SH-SY5Y (cell line): ENCODE results near the gene ARFGAP3.

Experiments
- GATA2 ChIP-seq: IDR thresholded peaks from 2 replicates; pipeline ENCODE4 v1.6.1; 2011; ENCODE audit warnings: mild to moderate bottlenecking, low read depth, low read length
- GATA3 ChIP-seq: IDR thresholded peaks from 2 replicates; pipeline ENCODE4 v1.6.1; 2011; ENCODE audit warnings: low read depth, mild to moderate bottlenecking, low read length, moderate library complexity

ARFGAP3 gene

DNA sequence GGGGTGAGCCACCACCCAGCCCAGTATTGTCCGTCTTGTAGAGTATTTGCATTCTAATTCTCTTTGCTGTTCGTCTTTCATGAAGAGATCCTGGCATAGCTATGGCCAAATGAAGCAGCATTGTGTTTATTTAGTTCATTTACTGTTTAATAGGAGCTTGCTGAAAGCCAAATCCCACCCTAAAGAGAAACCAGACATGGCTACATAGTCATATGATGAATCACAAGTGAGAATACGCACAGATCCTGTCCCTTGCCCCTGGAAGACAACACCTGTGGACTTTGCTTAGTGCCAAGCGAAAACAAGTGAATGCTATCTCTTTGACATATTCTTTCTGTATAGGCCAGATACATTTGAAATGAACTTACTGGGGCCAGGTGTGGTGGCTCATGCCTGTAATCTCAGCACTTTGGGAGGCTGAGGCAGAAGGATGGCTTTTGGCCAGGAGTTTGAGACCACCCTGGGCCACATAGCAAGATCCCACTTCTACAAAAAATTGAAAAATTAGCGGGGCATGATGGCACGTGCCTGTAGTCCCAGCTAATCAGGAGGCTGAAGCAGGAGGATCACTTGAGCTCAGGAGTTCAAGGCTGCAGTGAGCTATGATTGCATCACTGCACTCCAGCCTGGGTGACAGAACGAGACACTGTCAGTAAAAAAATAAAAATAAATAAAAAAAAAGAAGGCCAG is 5.1 kb upstream of the ARFGAP3 start:
- no peak for TF ChIP-seq GATA2
- TF ChIP-seq GATA3, result no peak

DNA sequence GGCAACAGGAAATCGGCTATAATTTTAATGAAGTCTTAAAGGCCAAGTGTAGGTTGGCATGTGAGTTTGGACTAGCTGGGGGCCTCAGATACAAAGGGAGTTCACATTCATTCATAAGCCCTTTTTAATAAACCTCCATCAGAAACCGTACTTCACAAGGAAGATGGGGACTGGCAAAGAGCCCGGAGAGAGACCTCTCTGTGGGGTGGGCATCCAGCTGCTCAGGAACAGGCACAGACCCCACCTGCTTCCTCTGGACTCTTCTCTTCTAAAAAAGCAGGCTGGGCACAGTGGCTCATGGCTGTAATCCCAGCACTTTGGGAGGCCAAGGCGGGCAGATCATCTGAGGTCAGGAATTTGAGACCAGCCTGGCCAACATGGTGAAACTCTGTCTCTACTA is 3.9 kb upstream of the ARFGAP3 start:
- TF ChIP-seq GATA2, result no peak
- TF ChIP-seq GATA3, result no peak

DNA sequence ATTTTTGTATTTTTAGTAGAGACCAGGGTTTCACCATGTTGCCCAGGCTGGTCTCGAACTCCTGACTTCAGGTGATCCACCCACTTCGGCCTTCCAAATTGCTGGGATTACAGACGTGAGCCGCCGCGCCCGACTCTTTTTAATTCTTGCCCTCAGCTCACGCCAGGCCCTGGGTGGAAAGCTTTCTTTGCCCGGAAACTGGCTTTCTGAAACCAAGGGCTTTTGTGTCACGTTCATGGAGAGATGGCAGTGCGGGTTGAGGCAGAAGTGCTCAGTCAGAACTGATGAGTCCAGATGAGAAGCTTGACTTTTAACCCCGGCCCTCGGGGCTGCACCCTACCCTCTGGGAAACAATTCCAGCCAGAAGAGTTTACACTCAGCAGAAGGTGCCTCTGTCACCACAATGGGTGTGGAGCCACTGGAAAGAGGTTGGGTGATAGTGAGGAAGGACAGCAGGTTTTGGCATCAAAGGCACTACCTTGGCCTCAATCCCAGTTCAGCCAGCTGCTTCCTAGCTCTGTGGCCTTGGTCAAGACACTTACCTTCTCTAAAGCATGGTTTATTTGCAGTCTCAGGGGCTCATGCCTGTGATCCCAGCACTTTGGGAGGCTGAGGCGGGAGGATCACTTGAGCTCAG is 890 bp upstream of the ARFGAP3 start:
- no peak for TF ChIP-seq GATA2

- no peak for TF ChIP-seq GATA2
- no peak for TF ChIP-seq GATA3
Observed at GRCh38 chr22:42856179-42856864, 751 bp downstream of the ARFGAP3 start.

- no peak for TF ChIP-seq GATA2
- no peak for TF ChIP-seq GATA3
Observed at GRCh38 chr22:42855721-42856120, 1.4 kb downstream of the ARFGAP3 start.

DNA sequence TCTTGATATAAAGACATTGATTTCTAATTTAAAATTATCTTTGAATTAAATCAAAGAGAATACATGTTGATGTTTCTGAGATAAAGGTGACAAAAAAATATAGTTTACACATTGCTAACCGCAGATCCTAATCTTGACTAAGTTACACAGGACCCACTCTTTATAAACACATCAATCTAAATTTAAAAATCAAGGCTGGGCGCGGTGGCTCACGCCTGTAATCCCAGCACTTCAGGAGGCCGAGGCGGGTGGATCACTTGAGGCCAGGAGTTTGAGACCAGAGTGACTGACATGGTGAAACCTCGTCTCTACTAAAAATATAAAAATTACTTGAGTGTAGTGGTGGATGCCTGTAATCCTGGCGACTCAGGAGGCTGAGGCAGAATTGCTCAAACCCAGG is 1.9 kb downstream of the ARFGAP3 start:
- TF ChIP-seq GATA2 (no peak), GATA3 (no peak)

DNA sequence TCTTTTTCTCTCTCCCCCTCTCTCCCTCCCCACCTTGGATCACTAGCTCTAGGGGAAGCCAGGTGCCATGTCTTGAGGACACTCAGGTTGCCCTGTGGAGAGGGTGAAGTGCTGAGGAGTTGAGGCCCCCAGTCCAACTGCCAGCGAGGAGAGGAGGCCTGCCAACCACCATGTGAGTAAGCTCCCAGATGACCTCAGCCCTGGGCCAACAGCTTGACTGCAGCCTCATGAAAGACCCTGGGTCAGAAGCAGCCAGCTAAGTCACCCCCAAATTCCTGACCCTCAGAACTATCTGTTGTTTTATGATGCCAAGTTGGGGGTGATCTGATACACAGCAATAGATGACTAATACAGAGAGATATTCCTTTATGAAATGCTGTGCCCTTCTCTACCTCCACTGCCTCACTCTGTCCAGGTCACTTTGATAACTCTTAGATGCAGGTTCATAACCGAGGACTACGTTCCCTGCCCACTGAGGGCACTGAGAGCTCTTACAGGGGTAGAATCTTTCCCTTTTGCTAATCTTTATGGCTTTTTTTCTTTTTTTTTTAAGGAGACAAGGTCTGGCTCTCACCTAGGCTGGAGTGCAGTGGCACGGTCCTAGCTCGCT is 8.0 kb downstream of the ARFGAP3 start:
- TF ChIP-seq GATA2 (no peak), GATA3 (no peak)

- no peak for TF ChIP-seq GATA2
- TF ChIP-seq GATA3, result no peak
Observed at GRCh38 chr22:42847110-42847509, 10.0 kb downstream of the ARFGAP3 start.

- no peak for TF ChIP-seq GATA3
- TF ChIP-seq GATA2, result no peak
Observed at GRCh38 chr22:42844756-42845155, 12.3 kb downstream of the ARFGAP3 start.

DNA sequence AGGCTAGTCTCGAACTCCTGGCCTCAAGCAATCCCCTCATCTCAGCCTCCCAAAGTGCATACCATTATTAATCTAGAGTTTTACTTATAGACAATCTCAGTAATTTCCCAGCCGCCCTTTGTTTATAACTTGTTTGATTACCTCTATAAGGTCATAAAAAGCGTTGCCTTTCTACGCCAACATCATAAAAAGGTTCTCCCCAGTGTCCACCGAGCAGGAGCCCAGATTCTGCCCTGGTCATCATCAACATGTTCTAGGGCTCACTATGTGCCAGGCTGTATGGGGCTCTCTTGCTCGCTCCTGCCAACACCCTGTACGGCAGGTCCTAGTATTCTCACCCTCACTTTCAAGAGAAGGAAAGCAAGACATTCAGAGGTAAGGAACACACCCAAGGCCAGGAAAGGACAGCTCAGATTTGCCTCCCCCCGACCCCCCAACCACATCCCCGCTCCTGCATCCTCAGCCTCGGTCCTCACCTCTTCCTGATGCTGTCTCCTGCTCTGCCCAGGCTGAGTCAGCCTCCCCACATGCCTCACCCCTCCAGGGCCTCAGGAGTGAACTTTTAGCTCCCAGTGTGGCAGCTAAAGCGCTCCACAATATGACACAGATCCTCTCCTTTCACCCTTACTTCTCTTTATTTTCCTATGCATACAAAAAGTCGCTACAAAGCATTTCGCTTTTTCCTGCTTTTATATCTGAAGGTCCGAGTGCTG is 14.3 kb downstream of the ARFGAP3 start:
- no peak for TF ChIP-seq GATA3

GRCh38 chr22:42841444-42841843 is 15.6 kb downstream of the ARFGAP3 start:
- TF ChIP-seq GATA2, result no peak
- no peak for TF ChIP-seq GATA3

- TF ChIP-seq GATA2 (no peak), GATA3 (no peak)
Observed at GRCh38 chr22:42837556-42837955, 19.5 kb downstream of the ARFGAP3 start.

DNA sequence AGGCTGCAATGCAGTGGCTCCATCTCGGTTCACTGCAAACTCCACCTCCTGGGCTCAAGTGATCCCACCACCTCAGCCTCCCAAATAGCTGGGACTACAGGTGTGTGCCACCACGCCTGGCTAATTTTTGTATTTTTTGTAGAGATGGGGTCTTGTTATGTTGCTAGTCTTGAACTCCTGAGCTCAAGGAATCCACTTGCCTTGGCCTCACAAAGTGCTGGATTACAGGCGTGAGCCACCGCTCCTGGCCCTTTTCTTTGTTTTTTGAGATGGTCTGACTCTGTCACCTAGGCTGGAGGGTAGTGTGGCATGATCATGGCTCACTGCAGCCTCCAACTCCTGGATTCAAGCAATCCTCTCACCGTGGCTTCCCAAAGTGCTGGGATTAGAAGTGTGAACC is 21.0 kb downstream of the ARFGAP3 start:
- no peak for TF ChIP-seq GATA2
- TF ChIP-seq GATA3, result no peak
